Measurements from ENCODE around the gene MCTS1. TPM values are rescaled to one million over a fixed set of nuclear protein-coding genes. Genes with fewer than 3 reads are reported as not detected.

Gene MCTS1
- total RNA-seq, 2 experiments from 2014 or later = 45.7 to 57.6 TPM

DNA sequence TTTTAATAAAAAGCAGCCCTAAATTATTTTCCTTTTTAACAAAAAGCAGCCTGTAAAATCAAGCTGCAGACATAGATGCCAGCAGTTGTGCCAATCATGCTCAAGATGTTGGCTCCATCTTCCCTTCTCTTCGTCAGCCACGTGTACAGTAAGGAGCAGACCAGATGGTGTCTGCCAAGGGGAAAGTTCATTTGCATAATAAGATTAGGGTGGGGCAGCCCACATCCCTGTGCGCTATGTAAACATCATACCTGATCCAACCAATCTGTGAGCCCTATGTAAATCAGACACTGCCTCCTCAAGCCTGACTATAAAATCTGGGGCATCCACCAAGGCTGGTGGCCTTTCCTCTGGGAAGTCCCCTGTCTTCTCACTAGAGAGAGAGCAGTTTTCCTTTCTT lies 49.1 kb downstream of the MCTS1 start:
- DNase-seq = no peak
- no peaks in the 10 kb centered on the region for H3K36me3 Mint-ChIP-seq
- no peak overlapping the region for H3K27ac Mint-ChIP-seq
- H3K9me3 Mint-ChIP-seq (ENCODE audit: low read depth) = no peaks in the 10 kb centered on the region
- no peak overlapping the region for H3K4me3 Mint-ChIP-seq
- no peaks in the 10 kb centered on the region for H3K27me3 Mint-ChIP-seq
- no peak for ATAC-seq
- CTCF ChIA-PET = no interaction called here
- H3K4me1 Mint-ChIP-seq = no peaks in the 10 kb centered on the region

DNA sequence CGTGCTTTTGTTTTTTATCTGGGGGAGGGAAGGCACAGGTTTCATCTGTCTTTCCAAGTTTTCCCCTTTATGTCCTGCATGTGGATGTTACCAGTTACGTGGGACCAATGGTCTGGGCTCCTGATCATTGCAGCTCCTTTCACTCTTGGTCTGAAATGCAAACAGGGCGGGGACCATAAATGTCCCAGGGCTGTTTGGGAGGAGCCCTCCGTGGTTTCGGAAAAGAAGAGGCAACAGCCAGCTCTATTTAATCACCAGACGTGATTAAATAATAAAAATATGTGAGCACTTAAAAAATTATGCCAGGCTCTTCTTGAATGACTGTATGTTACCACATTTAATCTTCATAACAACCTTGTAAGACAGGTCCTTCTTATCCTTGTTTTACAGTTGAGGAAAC lies 56.7 kb downstream of the MCTS1 start:
- CTCF ChIA-PET = no interaction called here
- ATAC-seq = no peak
- Mint-ChIP-seq H3K4me3 (no peak overlapping the region), H3K4me1 (peaks cover 5% of the 10 kb centered on the region), H3K9me3 (ENCODE audit: low read depth) (no peaks in the 10 kb centered on the region), H3K36me3 (no peaks in the 10 kb centered on the region), H3K27me3 (no peaks in the 10 kb centered on the region), H3K27ac (no peak overlapping the region)
- DNase-seq = no peak

Other genes with a start within 250 kb of the MCTS1 start
- gene ATP1B4, start 242.0 kb upstream of the MCTS1 start, total RNA-seq = not detected
- gene LAMP2, start 134.8 kb upstream of the MCTS1 start, total RNA-seq = 10 to 100 TPM; 41.2 to 44.7 TPM
- 10 to 100 TPM; 31.1 to 32.9 TPM for gene CUL4B, start 43.1 kb upstream of the MCTS1 start, total RNA-seq
- gene C1GALT1C1, start 26.0 kb downstream of the MCTS1 start, total RNA-seq = 10 to 100 TPM; 20.4 to 27.7 TPM